Measurements from ENCODE around the gene RSPO3. TPM values are rescaled to one million over a fixed set of nuclear protein-coding genes. Genes with fewer than 3 reads are reported as not detected.

The RSPO3 gene
- total and polyA plus RNA-seq, 11 donors: 0.15 to 2.1 (median 0.37) TPM; not detected in 1

- no peaks in the 10 kb centered on the region for H3K36me3 ChIP-seq
- no peak for TF ChIP-seq CTCF (IDR thresholded peaks at IDR 0.05)
- H3K4me1 ChIP-seq: peaks cover 0 to 6% (median 0%) of the 10 kb centered on the region in 12 donors
- no peak overlapping the region for H3K4me3 ChIP-seq
- intact Hi-C loops (cut with DNase I): no loop called here
- H3K9me3 ChIP-seq: no peaks in the 10 kb centered on the region
- no peaks in the 10 kb centered on the region for H3K27me3 ChIP-seq
- DNase-seq: no peak
- ATAC-seq: no peak
- 85 to 100% (median 90%) methylated on average over 1 of the region's 1 CpG for WGBS, 4 donors
- no peak overlapping the region for H3K27ac ChIP-seq
Measured at GRCh38 chr6:127160484-127160883, 42.0 kb downstream of the RSPO3 start.

- no peak overlapping the region for H3K27ac ChIP-seq
- no peaks in the 10 kb centered on the region for H3K27me3 ChIP-seq
- H3K9me3 ChIP-seq: no peaks in the 10 kb centered on the region
- H3K4me1 ChIP-seq: peaks cover 0 to 6% (median 0%) of the 10 kb centered on the region in 12 donors
- 30 to 49% (median 45%) methylated on average over 2 to 3 of the region's 3 CpGs for WGBS, 4 donors
- DNase-seq: no peak
- H3K4me3 ChIP-seq: no peak overlapping the region
- intact Hi-C loops (cut with DNase I): no loop called here
- no peak for ATAC-seq
- H3K36me3 ChIP-seq: no peaks in the 10 kb centered on the region
- TF ChIP-seq POLR2A (IDR thresholded peaks at IDR 0.05) (no peak), CTCF (IDR thresholded peaks at IDR 0.05) (no peak)
Measured at GRCh38 chr6:127162836-127163235, 44.4 kb downstream of the RSPO3 start.

GRCh38 chr6:127164036-127164435 lies 45.6 kb downstream of the RSPO3 start:
- Histone ChIP-seq H3K27me3 (no peaks in the 10 kb centered on the region), H3K27ac (no peak overlapping the region), H3K4me1 (peaks cover 0 to 6% (median 0%) of the 10 kb centered on the region in 12 donors), H3K4me3 (no peak overlapping the region), H3K36me3 (no peaks in the 10 kb centered on the region), H3K9me3 (peaks cover 0 to 3% (median 0%) of the 10 kb centered on the region in 12 donors)
- no peak for DNase-seq
- 78 to 87% (median 83%) methylated on average over 3 of the region's 3 CpGs for WGBS, 4 donors
- TF ChIP-seq POLR2A (IDR thresholded peaks at IDR 0.05): no peak
- no peak for TF ChIP-seq CTCF (IDR thresholded peaks at IDR 0.05)
- intact Hi-C loops (cut with DNase I): no loop called here
- ATAC-seq: no peak

- no peak overlapping the region for H3K4me3 ChIP-seq
- no peak for ATAC-seq
- DNase-seq: no peak
- TF ChIP-seq POLR2A (IDR thresholded peaks at IDR 0.05): no peak
- no peak for TF ChIP-seq CTCF (IDR thresholded peaks at IDR 0.05)
- no peaks in the 10 kb centered on the region for H3K27me3 ChIP-seq
- H3K9me3 ChIP-seq: peaks cover 0 to 5% (median 0%) of the 10 kb centered on the region in 12 donors
- peaks cover 0 to 6% (median 0%) of the 10 kb centered on the region in 12 donors for H3K4me1 ChIP-seq
- WGBS, 4 donors: 66 to 74% (median 68%) methylated on average over 2 of the region's 2 CpGs
- intact Hi-C loops (cut with DNase I): no loop called here
- no peak overlapping the region for H3K27ac ChIP-seq
- H3K36me3 ChIP-seq: no peaks in the 10 kb centered on the region
Measured at GRCh38 chr6:127164565-127164964, 46.1 kb downstream of the RSPO3 start.
